Measurements from ENCODE around the gene PRR15.

Gene PRR15

GRCh38 chr7:29569648-29570047, 6.0 kb downstream of the PRR15 start:
- Histone ChIP-seq H2AFZ (ENCODE audit: low read length, unreplicated experiment) (no peak overlapping the region), H3K79me2 (ENCODE audit: control insufficient read depth, insufficient read depth, low read length, unreplicated experiment) (no peaks in the 10 kb centered on the region), H3K4me3 (ENCODE audit: low read depth, low read length) (no peak overlapping the region), H3K4me1 (ENCODE audit: control insufficient read depth, insufficient read depth, low read length, unreplicated experiment) (peaks cover 19% of the 10 kb centered on the region), H3K27ac (ENCODE audit: low read depth, low read length) (no peak overlapping the region), H3K27me3 (ENCODE audit: insufficient read depth, low read length) (no peaks in the 10 kb centered on the region), H3K36me3 (ENCODE audit: insufficient read depth, low read length) (no peaks in the 10 kb centered on the region)

- Histone ChIP-seq H3K27ac (ENCODE audit: low read depth, low read length) (no peak overlapping the region), H3K36me3 (ENCODE audit: insufficient read depth, low read length) (no peaks in the 10 kb centered on the region), H3K4me3 (ENCODE audit: low read depth, low read length) (no peak overlapping the region)
These were observed 8.9 kb downstream of the PRR15 start for GRCh38 chr7:29572558-29572957.

DNA sequence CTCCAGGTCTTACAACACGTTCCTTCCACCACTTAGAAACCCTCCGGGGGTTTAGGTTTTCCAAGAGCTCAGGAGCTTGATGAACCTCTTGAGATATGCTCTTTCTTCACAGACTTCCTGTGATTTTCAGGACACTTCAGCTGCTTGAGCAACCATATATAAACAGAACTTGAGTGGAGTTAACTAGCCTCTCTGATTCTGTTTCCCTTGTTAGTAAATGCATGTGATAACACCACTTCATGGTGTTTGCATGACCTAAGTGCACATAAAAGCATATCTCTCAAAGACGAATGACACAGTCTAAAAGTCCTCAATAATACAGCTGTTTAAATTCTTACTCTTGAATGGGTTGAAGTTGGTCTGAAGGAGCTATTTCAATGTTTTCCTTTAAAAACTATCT, 9.9 kb downstream of the PRR15 start:
- no peak overlapping the region for H3K27ac ChIP-seq (ENCODE audit: low read depth, low read length)
- peaks cover 8% of the 10 kb centered on the region for H3K4me1 ChIP-seq (ENCODE audit: control insufficient read depth, insufficient read depth, low read length, unreplicated experiment)
- H3K36me3 ChIP-seq (ENCODE audit: insufficient read depth, low read length) = no peaks in the 10 kb centered on the region
- no peaks in the 10 kb centered on the region for H3K27me3 ChIP-seq (ENCODE audit: insufficient read depth, low read length)
- no peak overlapping the region for H2AFZ ChIP-seq (ENCODE audit: low read length, unreplicated experiment)
- no peak overlapping the region for H3K4me3 ChIP-seq (ENCODE audit: low read depth, low read length)
- no peaks in the 10 kb centered on the region for H3K79me2 ChIP-seq (ENCODE audit: control insufficient read depth, insufficient read depth, low read length, unreplicated experiment)

More at GRCh38 chr7:29572558-29572957, 8.9 kb downstream of the PRR15 start:
- H2AFZ ChIP-seq (ENCODE audit: low read length, unreplicated experiment) = no peak overlapping the region
- H3K27me3 ChIP-seq (ENCODE audit: insufficient read depth, low read length) = no peaks in the 10 kb centered on the region
- no peaks in the 10 kb centered on the region for H3K79me2 ChIP-seq (ENCODE audit: control insufficient read depth, insufficient read depth, low read length, unreplicated experiment)
- H3K4me1 ChIP-seq (ENCODE audit: control insufficient read depth, insufficient read depth, low read length, unreplicated experiment) = peaks cover 8% of the 10 kb centered on the region

GRCh38 chr7:29574659-29575058, 11.0 kb downstream of the PRR15 start:
- Histone ChIP-seq H3K4me1 (ENCODE audit: control insufficient read depth, insufficient read depth, low read length, unreplicated experiment) (peaks cover 1% of the 10 kb centered on the region), H3K79me2 (ENCODE audit: control insufficient read depth, insufficient read depth, low read length, unreplicated experiment) (no peaks in the 10 kb centered on the region), H3K27ac (ENCODE audit: low read depth, low read length) (no peak overlapping the region), H3K4me3 (ENCODE audit: low read depth, low read length) (no peak overlapping the region), H3K36me3 (ENCODE audit: insufficient read depth, low read length) (no peaks in the 10 kb centered on the region), H2AFZ (ENCODE audit: low read length, unreplicated experiment) (no peak overlapping the region), H3K27me3 (ENCODE audit: insufficient read depth, low read length) (no peaks in the 10 kb centered on the region)

DNA sequence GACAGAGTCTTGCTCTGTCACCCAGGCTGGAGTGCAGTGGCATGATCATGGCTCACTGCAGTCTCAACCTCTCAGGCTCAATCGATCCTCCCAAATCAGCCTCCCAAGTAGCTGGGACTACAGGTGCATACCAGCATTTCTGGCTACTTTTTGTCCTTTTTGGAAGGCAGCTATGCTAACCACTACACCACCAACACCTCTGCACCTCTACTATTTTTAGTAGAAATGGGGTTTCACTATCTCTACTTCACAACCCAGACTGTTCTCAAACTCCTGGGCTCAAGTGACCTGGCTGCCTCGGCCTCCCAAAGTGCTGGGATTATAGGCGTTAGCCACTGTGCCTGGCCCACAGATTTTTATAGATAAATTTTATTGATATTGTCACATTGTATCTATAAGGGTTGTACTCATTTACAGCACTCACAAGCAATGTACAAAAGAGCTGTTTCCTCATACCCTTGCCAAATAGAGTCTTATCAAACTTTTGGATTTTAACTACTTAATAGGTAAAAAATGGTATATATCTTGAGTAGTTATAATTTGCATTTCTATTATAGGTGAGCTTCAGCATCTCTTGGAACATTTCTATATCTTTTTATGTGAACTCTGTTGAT, 23.7 kb downstream of the PRR15 start:
- no peaks in the 10 kb centered on the region for H3K36me3 ChIP-seq (ENCODE audit: insufficient read depth, low read length)
- no peaks in the 10 kb centered on the region for H3K79me2 ChIP-seq (ENCODE audit: control insufficient read depth, insufficient read depth, low read length, unreplicated experiment)
- H3K27me3 ChIP-seq (ENCODE audit: insufficient read depth, low read length) = no peaks in the 10 kb centered on the region
- no peak overlapping the region for H2AFZ ChIP-seq (ENCODE audit: low read length, unreplicated experiment)
- no peaks in the 10 kb centered on the region for H3K4me1 ChIP-seq (ENCODE audit: control insufficient read depth, insufficient read depth, low read length, unreplicated experiment)
- no peak overlapping the region for H3K4me3 ChIP-seq (ENCODE audit: low read depth, low read length)
- H3K27ac ChIP-seq (ENCODE audit: low read depth, low read length) = no peak overlapping the region

- Histone ChIP-seq H3K36me3 (ENCODE audit: insufficient read depth, low read length) (no peaks in the 10 kb centered on the region), H3K79me2 (ENCODE audit: control insufficient read depth, insufficient read depth, low read length, unreplicated experiment) (no peaks in the 10 kb centered on the region), H3K4me1 (ENCODE audit: control insufficient read depth, insufficient read depth, low read length, unreplicated experiment) (no peaks in the 10 kb centered on the region), H3K27me3 (ENCODE audit: insufficient read depth, low read length) (no peaks in the 10 kb centered on the region), H3K4me3 (ENCODE audit: low read depth, low read length) (no peak overlapping the region), H3K27ac (ENCODE audit: low read depth, low read length) (no peak overlapping the region), H2AFZ (ENCODE audit: low read length, unreplicated experiment) (no peak overlapping the region)
These were observed 24.6 kb downstream of the PRR15 start for GRCh38 chr7:29588212-29588611.

- H3K27me3 ChIP-seq (ENCODE audit: insufficient read depth, low read length) = no peaks in the 10 kb centered on the region
- no peaks in the 10 kb centered on the region for H3K79me2 ChIP-seq (ENCODE audit: control insufficient read depth, insufficient read depth, low read length, unreplicated experiment)
- H3K27ac ChIP-seq (ENCODE audit: low read depth, low read length) = no peak overlapping the region
- H2AFZ ChIP-seq (ENCODE audit: low read length, unreplicated experiment) = no peak overlapping the region
- no peaks in the 10 kb centered on the region for H3K36me3 ChIP-seq (ENCODE audit: insufficient read depth, low read length)
- peaks cover 6% of the 10 kb centered on the region for H3K4me1 ChIP-seq (ENCODE audit: control insufficient read depth, insufficient read depth, low read length, unreplicated experiment)
- H3K4me3 ChIP-seq (ENCODE audit: low read depth, low read length) = no peak overlapping the region
These were observed 25.5 kb downstream of the PRR15 start for GRCh38 chr7:29588900-29589696.

DNA sequence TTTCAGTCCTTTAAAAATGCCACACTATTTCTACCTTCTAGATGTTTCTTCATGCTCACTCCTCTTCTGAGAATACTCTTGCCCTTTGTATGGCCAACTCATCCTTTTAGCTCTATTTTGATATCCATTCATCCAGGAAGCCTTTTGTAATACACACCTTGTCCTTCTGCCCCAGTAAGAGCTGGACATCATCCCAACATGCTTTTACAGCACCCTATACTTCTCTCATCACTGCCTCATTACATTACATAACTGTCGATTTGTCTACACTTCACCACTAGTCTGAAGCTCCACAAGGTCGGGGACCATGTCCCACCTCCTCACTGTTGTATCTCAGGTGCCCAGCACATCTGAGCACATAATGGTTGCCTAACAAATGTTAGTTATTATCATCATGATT, 29.2 kb downstream of the PRR15 start:
- peaks cover 15% of the 10 kb centered on the region for H3K4me1 ChIP-seq (ENCODE audit: control insufficient read depth, insufficient read depth, low read length, unreplicated experiment)
- no peak overlapping the region for H2AFZ ChIP-seq (ENCODE audit: low read length, unreplicated experiment)
- H3K4me3 ChIP-seq (ENCODE audit: low read depth, low read length) = no peak overlapping the region
- H3K36me3 ChIP-seq (ENCODE audit: insufficient read depth, low read length) = no peaks in the 10 kb centered on the region
- no peaks in the 10 kb centered on the region for H3K27me3 ChIP-seq (ENCODE audit: insufficient read depth, low read length)
- H3K79me2 ChIP-seq (ENCODE audit: control insufficient read depth, insufficient read depth, low read length, unreplicated experiment) = no peaks in the 10 kb centered on the region
- no peak overlapping the region for H3K27ac ChIP-seq (ENCODE audit: low read depth, low read length)

- H3K27ac ChIP-seq (ENCODE audit: low read depth, low read length) = no peak overlapping the region
- H3K4me1 ChIP-seq (ENCODE audit: control insufficient read depth, insufficient read depth, low read length, unreplicated experiment) = peaks cover 15% of the 10 kb centered on the region
- no peaks in the 10 kb centered on the region for H3K36me3 ChIP-seq (ENCODE audit: insufficient read depth, low read length)
- H2AFZ ChIP-seq (ENCODE audit: low read length, unreplicated experiment) = no peak overlapping the region
- H3K79me2 ChIP-seq (ENCODE audit: control insufficient read depth, insufficient read depth, low read length, unreplicated experiment) = no peaks in the 10 kb centered on the region
- no peaks in the 10 kb centered on the region for H3K27me3 ChIP-seq (ENCODE audit: insufficient read depth, low read length)
- H3K4me3 ChIP-seq (ENCODE audit: low read depth, low read length) = no peak overlapping the region
These were observed 29.8 kb downstream of the PRR15 start for GRCh38 chr7:29593459-29593858.

GRCh38 chr7:29596593-29597178, 33.1 kb downstream of the PRR15 start:
- peak overlapping the region; percentile 67 for H2AFZ ChIP-seq (ENCODE audit: low read length, unreplicated experiment)
- no peaks in the 10 kb centered on the region for H3K36me3 ChIP-seq (ENCODE audit: insufficient read depth, low read length)
- no peak overlapping the region for H3K27ac ChIP-seq (ENCODE audit: low read depth, low read length)
- no peaks in the 10 kb centered on the region for H3K79me2 ChIP-seq (ENCODE audit: control insufficient read depth, insufficient read depth, low read length, unreplicated experiment)
- H3K4me3 ChIP-seq (ENCODE audit: low read depth, low read length) = no peak overlapping the region
- H3K4me1 ChIP-seq (ENCODE audit: control insufficient read depth, insufficient read depth, low read length, unreplicated experiment) = peaks cover 15% of the 10 kb centered on the region
- no peaks in the 10 kb centered on the region for H3K27me3 ChIP-seq (ENCODE audit: insufficient read depth, low read length)

DNA sequence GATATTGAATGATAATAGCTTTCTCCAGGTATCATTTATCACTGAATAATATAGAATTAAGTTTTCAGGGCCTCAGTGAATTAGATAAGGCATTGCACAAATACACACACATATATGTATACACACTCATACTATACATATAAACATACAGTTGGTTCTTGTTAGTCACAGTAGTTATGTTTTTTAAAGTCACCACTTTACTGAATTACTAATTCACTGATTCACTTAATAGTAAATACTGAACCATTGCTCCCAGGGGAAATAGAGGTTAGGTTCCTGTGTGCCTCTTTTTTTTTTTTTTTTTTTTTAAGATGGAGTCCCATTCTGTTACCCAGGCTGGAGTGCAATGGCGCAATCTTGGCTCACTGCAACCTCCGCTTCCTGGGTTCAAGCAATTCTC, 33.6 kb downstream of the PRR15 start:
- H3K36me3 ChIP-seq (ENCODE audit: insufficient read depth, low read length) = no peaks in the 10 kb centered on the region
- peaks cover 15% of the 10 kb centered on the region for H3K4me1 ChIP-seq (ENCODE audit: control insufficient read depth, insufficient read depth, low read length, unreplicated experiment)
- H3K79me2 ChIP-seq (ENCODE audit: control insufficient read depth, insufficient read depth, low read length, unreplicated experiment) = no peaks in the 10 kb centered on the region
- H3K27ac ChIP-seq (ENCODE audit: low read depth, low read length) = no peak overlapping the region
- no peaks in the 10 kb centered on the region for H3K27me3 ChIP-seq (ENCODE audit: insufficient read depth, low read length)
- H3K4me3 ChIP-seq (ENCODE audit: low read depth, low read length) = no peak overlapping the region
- no peak overlapping the region for H2AFZ ChIP-seq (ENCODE audit: low read length, unreplicated experiment)
